ENCODE data around the gene STX4. TPM values are rescaled to one million over a fixed set of nuclear protein-coding genes. Genes with fewer than 3 reads are reported as not detected.
A peak's percentile ranks its signal among the peaks of the same experiment; 100 is the strongest.

STX4 gene
- total RNA-seq, 1 experiment from 2014 or later: 32.3 TPM

- Histone ChIP-seq H4K91ac (ENCODE audit: insufficient read length, low read depth, low read length) (no peak overlapping the region), H3K4me2 (ENCODE audit: insufficient read depth, insufficient read length, low read length) (no peak overlapping the region), H4K8ac (replicated peaks; ENCODE audit: insufficient read length, low read depth, low read length) (no peak overlapping the region), H3K14ac (ENCODE audit: insufficient read depth, low read length) (no peak overlapping the region), H2BK5ac (ENCODE audit: insufficient read length, low read length) (no peak overlapping the region), H3K27me3 (ENCODE audit: insufficient read depth, low read length) (no peaks in the 10 kb centered on the region), H2AFZ (ENCODE audit: low read length) (no peak overlapping the region), H3K18ac (ENCODE audit: insufficient read length, low read depth, low read length) (no peak overlapping the region), H3K9me3 (ENCODE audit: control insufficient read depth, low read depth, low read length) (no peaks in the 10 kb centered on the region), H4K20me1 (ENCODE audit: control insufficient read depth, insufficient read depth, insufficient read length) (no peaks in the 10 kb centered on the region), H3K4me1 (ENCODE audit: insufficient read depth, low read length) (no peaks in the 10 kb centered on the region), H3K79me2 (ENCODE audit: insufficient read depth, low read length) (no peaks in the 10 kb centered on the region), H3K56ac (ENCODE audit: insufficient read length, low read depth, low read length) (no peak overlapping the region), H2AK5ac (ENCODE audit: insufficient read length, low read length) (no peak overlapping the region), H2BK15ac (ENCODE audit: low read depth, low read length) (no peak overlapping the region), H2BK12ac (ENCODE audit: insufficient read length, low read depth, low read length) (no peak overlapping the region), H3T11ph (ENCODE audit: low read length) (no peak overlapping the region), H3K79me1 (ENCODE audit: insufficient read depth, low read depth, low read length, poor library complexity, severe bottlenecking) (no peaks in the 10 kb centered on the region), H4K5ac (ENCODE audit: insufficient read length, low read depth, low read length) (no peak overlapping the region), H3K9ac (ENCODE audit: extremely low read depth, insufficient read length, low read length) (no peak overlapping the region), H3K23ac (ENCODE audit: insufficient read length, low read depth, low read length) (no peak overlapping the region), H3K23me2 (ENCODE audit: insufficient read length, low read depth, low read length, poor library complexity, severe bottlenecking) (no peaks in the 10 kb centered on the region), H3K4ac (ENCODE audit: low read depth, low read length) (no peak overlapping the region), H3K27ac (ENCODE audit: insufficient read length, low read depth, low read length) (no peak overlapping the region), H2BK20ac (ENCODE audit: low read depth, low read length, poor library complexity, severe bottlenecking) (no peak overlapping the region), H2BK120ac (ENCODE audit: low read depth, low read length, poor library complexity, severe bottlenecking) (no peak overlapping the region)
- no CpG with 5 or more reads among the region's 14 CpGs for WGBS (ENCODE audit: extremely low coverage, insufficient read length, low lambda C conversion rate)
- no peaks in the 10 kb centered on the region for H3K9me3 Mint-ChIP-seq
- H3K4me1 Mint-ChIP-seq: peaks cover 5 to 10% of the 10 kb centered on the region in 2 experiments
- H3K27me3 Mint-ChIP-seq (ENCODE audit: low read depth): no peaks in the 10 kb centered on the region; the same call in 1 of the 2 replicates
- H3K36me3 Mint-ChIP-seq (ENCODE audit: insufficient read depth in 1 of 3, low read depth in 3 of 3): peaks cover 18 to 39% (median 37%) of the 10 kb centered on the region in 3 experiments; a peak in 6 of 7 replicates
- TF ChIP-seq CTCF (conservative IDR thresholded peaks at IDR 0.05): no peak
- H3K27ac Mint-ChIP-seq: peak overlapping the region in 1 of 3 experiments; percentile 47; a peak in 1 of 7 replicates
- H3K4me3 Mint-ChIP-seq: no peak overlapping the region; a peak in 1 of 5 replicates
- DNase-seq: no peak
Measured at GRCh38 chr16:30983898-30984610, 49.3 kb upstream of the STX4 start.
